ENCODE measurements around the gene ACAP1.

ACAP1 gene

GRCh38 chr17:7391307-7391706 is 55.0 kb downstream of the ACAP1 start:
- DNase-seq (ENCODE audit: low read depth): no peak

- no peak for DNase-seq (ENCODE audit: low read depth)
Observed at GRCh38 chr17:7392696-7393612, 56.6 kb downstream of the ACAP1 start.

- peak; percentile 8 for DNase-seq (ENCODE audit: low read depth)
Observed at GRCh38 chr17:7393613-7394451, 57.5 kb downstream of the ACAP1 start.

- peak; percentile 63 for DNase-seq (ENCODE audit: low read depth)
Observed at GRCh38 chr17:7394452-7395191, 58.3 kb downstream of the ACAP1 start, which contains the start of gene PLSCR3. Gene PLSCR3 (minus strand): TSS chr17:7394525. CDS start chr17:7394110, 415 bp downstream.

GRCh38 chr17:7396147-7396546 is 59.8 kb downstream of the ACAP1 start:
- DNase-seq (ENCODE audit: low read depth): no peak

GRCh38 chr17:7398612-7399011 is 62.3 kb downstream of the ACAP1 start:
- DNase-seq (ENCODE audit: low read depth): no peak
